HEK293T (cell line): ENCODE data around the gene HSPBP1.

Experiments
- CTCF ChIA-PET: fragments of 350-600 bp; formaldehyde crosslinking; extraction: SDS; loops from one replicate; lab custom pipeline; 2021; ENCODE audit warnings: antibody characterized with exemption, inconsistent platforms; lab: Yijun Ruan, JAX
- POLR2A ChIA-PET: fragments of 350-600 bp; formaldehyde crosslinking; extraction: SDS; loops from one replicate; lab custom pipeline; 2020; ENCODE audit warnings: antibody characterized with exemption, inconsistent platforms; lab: Yijun Ruan, JAX
- DNase-seq: peaks from one replicate; pipeline ENCODE4 v3.0.0; 2012; ENCODE audit warnings: mixed read lengths; ENCODE audit errors: extremely low spot score
- ARNT ChIP-seq: fragments of 450-650 bp; IDR thresholded peaks from 2 replicates; pipeline ENCODE4 v1.6.1; 2017; ENCODE audit warnings: mild to moderate bottlenecking
- BHLHE40 ChIP-seq: fragments of 450-650 bp; IDR thresholded peaks from 2 replicates; pipeline ENCODE4 v1.6.1; 2016; ENCODE audit warnings: mild to moderate bottlenecking, moderate library complexity, borderline replicate concordance
- CTBP1 ChIP-seq: fragments of 450-650 bp; IDR thresholded peaks from 2 replicates; pipeline ENCODE4 v1.6.1; 2016; ENCODE audit warnings: borderline replicate concordance
- ELF4 ChIP-seq: fragments of 450-650 bp; IDR thresholded peaks from 2 replicates; pipeline ENCODE4 v1.6.1; 2017; ENCODE audit warnings: antibody characterized with exemption
- FOXA1 ChIP-seq: fragments of 450-650 bp; IDR thresholded peaks from 2 replicates; pipeline ENCODE4 v1.6.1; 2016; ENCODE audit warnings: mild to moderate bottlenecking
- FOXK2 ChIP-seq: fragments of 450-650 bp; IDR thresholded peaks from 2 replicates; pipeline ENCODE4 v1.6.1; 2016; ENCODE audit warnings: mild to moderate bottlenecking
- FOXM1 ChIP-seq: fragments of 450-650 bp; IDR thresholded peaks from 2 replicates; pipeline ENCODE4 v1.6.1; 2017; ENCODE audit warnings: mild to moderate bottlenecking, borderline replicate concordance
- HDGF ChIP-seq: fragments of 450-650 bp; IDR thresholded peaks from 2 replicates; pipeline ENCODE4 v1.6.1; 2017; ENCODE audit warnings: antibody characterized with exemption, borderline replicate concordance
- L3MBTL2 ChIP-seq: fragments of 450-650 bp; conservative IDR thresholded peaks from 2 replicates; pipeline ENCODE4 v1.6.1; 2016; ENCODE audit warnings: mild to moderate bottlenecking
- LEF1 ChIP-seq: fragments of 450-650 bp; IDR thresholded peaks from 2 replicates; pipeline ENCODE4 v1.6.1; 2017; ENCODE audit warnings: mild to moderate bottlenecking, borderline replicate concordance
- NFRKB ChIP-seq: fragments of 450-650 bp; IDR thresholded peaks from 2 replicates; pipeline ENCODE4 v1.6.1; 2016; ENCODE audit warnings: mild to moderate bottlenecking, moderate library complexity
- PKNOX1 ChIP-seq: fragments of 450-650 bp; IDR thresholded peaks from 2 replicates; pipeline ENCODE4 v1.6.1; 2016
- SP1 ChIP-seq: fragments of 450-650 bp; IDR thresholded peaks from 2 replicates; pipeline ENCODE4 v1.6.1; 2017
- SUZ12 ChIP-seq: fragments of 450-650 bp; IDR thresholded peaks from 2 replicates; pipeline ENCODE4 v1.6.1; 2016; ENCODE audit warnings: mild to moderate bottlenecking
- TARDBP ChIP-seq: fragments of 450-650 bp; IDR thresholded peaks from 2 replicates; pipeline ENCODE4 v1.6.1; 2016
- ZNF384 ChIP-seq: fragments of 450-650 bp; IDR thresholded peaks from 2 replicates; pipeline ENCODE4 v1.6.1; 2016

The HSPBP1 gene

GRCh38 chr19:55304980-55305379, 25.1 kb upstream of the HSPBP1 start:
- no peak for TF ChIP-seq ARNT
- POLR2A ChIA-PET, result no interaction called here

GRCh38 chr19:55304279-55304978, 24.5 kb upstream of the HSPBP1 start:
- DNase-seq, result peak; percentile 71
- TF ChIP-seq BHLHE40 (no peak), SUZ12 (peak; percentile 76)
- CTCF ChIA-PET, result no interaction called here
- POLR2A ChIA-PET, result no interaction called here

More at GRCh38 chr19:55304980-55305379, 25.1 kb upstream of the HSPBP1 start:
- CTCF ChIA-PET, result no interaction called here
- DNase-seq, result no peak

- ChIA-PET POLR2A (interaction anchor here (1.1 kb wide), 1 partner anchor 104 kb away, joined by 3 read pairs; the partner anchor contains the start of gene UBE2S), CTCF (no interaction called here)
- DNase-seq, result no peak
- TF ChIP-seq ELF4, result no peak
Measured at GRCh38 chr19:55303477-55303876, 23.6 kb upstream of the HSPBP1 start.

- DNase-seq, result no peak
- CTCF ChIA-PET, result interaction anchor here (0.5 kb wide), 1 partner anchor 20 kb away, joined by 3 read pairs; no protein-coding TSS in a partner anchor
- TF ChIP-seq CTBP1 (no peak), FOXM1 (no peak), ZNF384 (no peak), PKNOX1 (no peak), LEF1 (no peak), BHLHE40 (no peak)
- POLR2A ChIA-PET, result interaction anchor here (1.1 to 2.1 kb wide), 4 partner anchors 37 to 106 kb away, joined by 3 to 13 read pairs (median 3); partner anchors contain the start of genes KMT5C and UBE2S
Measured at GRCh38 chr19:55302318-55302703, 22.4 kb upstream of the HSPBP1 start.

- TF ChIP-seq ZNF384 (no peak), FOXA1 (no peak), HDGF (no peak), FOXK2 (no peak), NFRKB (no peak), L3MBTL2 (no peak), LEF1 (no peak), PKNOX1 (no peak), ARNT (no peak), SUZ12 (no peak)
- DNase-seq, result peak; percentile 94
- ChIA-PET CTCF (interaction anchor here (0.6 to 1.7 kb wide), 13 partner anchors 10 to 187 kb away, joined by 3 to 14 read pairs (median 3); no protein-coding TSS in a partner anchor), POLR2A (interaction anchor here (0.6 to 2.1 kb wide), 12 partner anchors 9 to 1871 kb away, joined by 3 to 13 read pairs (median 3); partner anchors contain the start of genes FIZ1, KMT5C, PPP6R1 and UBE2S)
Measured at GRCh38 chr19:55301459-55302317, 21.8 kb upstream of the HSPBP1 start.

GRCh38 chr19:55300886-55301458, 21.1 kb upstream of the HSPBP1 start:
- ChIA-PET POLR2A (interaction anchor here (0.6 to 2.1 kb wide), 12 partner anchors 8 to 1872 kb away, joined by 3 to 13 read pairs (median 3); partner anchors contain the start of genes FIZ1, KMT5C, PPP6R1 and UBE2S), CTCF (interaction anchor here (0.6 to 1.7 kb wide), 13 partner anchors 9 to 186 kb away, joined by 3 to 14 read pairs (median 3); no protein-coding TSS in a partner anchor)
- TF ChIP-seq HDGF (no peak), SUZ12 (no peak), L3MBTL2 (no peak), ELF4 (no peak), FOXA1 (no peak), SP1 (no peak), ARNT (no peak), FOXK2 (no peak), CTBP1 (no peak), LEF1 (no peak), BHLHE40 (no peak), PKNOX1 (no peak), FOXM1 (no peak), TARDBP (no peak)
- DNase-seq, result no peak
